Measurements from ENCODE around the gene AXIN2.
A peak's percentile ranks its signal among the peaks of the same experiment; 100 is the strongest.

AXIN2 gene

DNA sequence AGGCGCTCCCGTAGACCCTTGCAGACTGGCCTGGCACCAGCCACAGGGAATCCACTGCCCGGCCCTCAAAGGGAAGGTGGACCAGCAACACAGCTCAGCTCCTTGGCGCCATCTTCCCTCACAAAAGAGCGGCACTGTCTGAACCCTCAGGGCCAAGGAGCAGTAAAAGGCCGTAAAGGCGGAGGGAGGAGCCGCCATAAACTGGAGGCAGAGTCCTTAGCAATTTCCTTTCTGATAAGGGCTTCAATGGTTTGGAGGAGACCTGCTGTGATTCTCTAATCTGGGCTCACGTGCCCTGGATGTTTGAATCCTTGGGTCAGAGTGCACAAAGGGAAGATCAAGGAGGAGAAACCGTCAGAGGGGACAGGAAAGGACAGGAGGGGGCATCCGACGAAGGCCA is 15.5 kb upstream of the AXIN2 start:
- no peak for DNase-seq

GRCh38 chr17:65573282-65573602 is 11.8 kb upstream of the AXIN2 start:
- no peak for DNase-seq

- DNase-seq = no peak
Observed at GRCh38 chr17:65572581-65573281, 11.3 kb upstream of the AXIN2 start.

- no peak for DNase-seq
Observed at GRCh38 chr17:65572186-65572580, 10.7 kb upstream of the AXIN2 start.

- DNase-seq = no peak
Observed at GRCh38 chr17:65568918-65569317, 7.5 kb upstream of the AXIN2 start.

DNA sequence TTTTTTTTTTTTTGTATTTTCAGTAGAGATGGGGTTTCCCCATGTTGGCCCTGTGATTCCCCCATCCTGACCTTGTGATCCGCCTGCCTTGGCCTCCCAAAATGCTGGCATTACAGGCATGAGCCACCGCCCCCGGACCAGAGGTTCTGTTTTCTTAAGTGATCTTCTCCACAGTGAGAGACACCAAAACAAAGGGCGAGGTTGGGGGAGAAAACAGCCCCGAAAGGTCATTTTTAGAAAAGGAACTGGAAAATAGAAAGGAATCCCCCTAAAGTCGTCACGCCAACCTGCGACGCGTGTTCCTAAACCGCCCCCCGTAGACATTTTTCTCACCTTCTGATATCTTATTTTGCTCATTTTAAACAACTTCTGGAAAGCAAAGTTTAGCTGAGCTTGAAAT is 6.1 kb upstream of the AXIN2 start:
- DNase-seq = no peak

DNA sequence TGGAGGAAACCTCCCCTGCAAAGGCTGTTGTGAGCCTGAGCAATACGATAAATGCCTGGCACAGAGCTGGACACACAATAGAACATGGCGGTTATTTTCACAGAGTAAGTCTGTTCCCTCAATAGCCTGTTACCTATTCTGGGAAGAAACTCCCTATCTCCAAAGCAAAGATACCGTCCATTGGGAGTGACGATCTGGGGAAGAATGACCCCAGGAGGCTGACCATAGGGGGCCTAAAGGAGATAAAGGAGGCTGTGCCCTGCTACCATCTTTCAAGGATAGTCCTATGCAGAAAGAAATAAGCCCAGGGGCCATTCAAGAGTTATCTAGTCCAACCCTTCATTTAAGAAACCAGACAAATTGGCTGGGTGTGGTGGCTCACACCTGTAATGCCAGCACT is 4.1 kb upstream of the AXIN2 start:
- no peak for DNase-seq

DNA sequence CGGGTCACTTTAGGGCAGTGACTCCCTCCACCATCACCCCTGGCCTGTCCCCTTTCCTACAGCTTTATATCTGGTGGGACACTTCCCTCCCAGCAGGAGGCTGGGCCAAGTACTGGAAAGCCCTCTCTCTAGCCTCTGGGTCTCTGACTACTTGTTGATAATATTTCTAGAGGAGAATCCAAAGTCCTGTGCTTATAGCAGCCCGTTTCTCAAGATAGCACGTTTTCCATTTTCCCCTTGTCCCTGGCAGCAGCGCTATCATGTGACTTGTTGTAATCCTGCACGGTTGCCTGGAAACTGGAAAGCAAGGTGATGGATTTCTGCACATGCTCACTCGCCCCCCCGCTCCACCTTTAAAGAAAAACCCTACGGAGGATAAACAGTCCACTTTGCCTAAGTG is 3.3 kb upstream of the AXIN2 start:
- no peak for DNase-seq

- DNase-seq = no peak
Observed at GRCh38 chr17:65562206-65562531, 721 bp upstream of the AXIN2 start.

GRCh38 chr17:65560628-65561451 is 608 bp downstream of the AXIN2 start:
- peak; percentile 67 for DNase-seq

- peak in 1 of 2 donors; percentile 20 for DNase-seq
Observed at GRCh38 chr17:65559804-65560627, 1.4 kb downstream of the AXIN2 start.

- no peak for DNase-seq
Observed at GRCh38 chr17:65559461-65559803, 2.0 kb downstream of the AXIN2 start.

DNA sequence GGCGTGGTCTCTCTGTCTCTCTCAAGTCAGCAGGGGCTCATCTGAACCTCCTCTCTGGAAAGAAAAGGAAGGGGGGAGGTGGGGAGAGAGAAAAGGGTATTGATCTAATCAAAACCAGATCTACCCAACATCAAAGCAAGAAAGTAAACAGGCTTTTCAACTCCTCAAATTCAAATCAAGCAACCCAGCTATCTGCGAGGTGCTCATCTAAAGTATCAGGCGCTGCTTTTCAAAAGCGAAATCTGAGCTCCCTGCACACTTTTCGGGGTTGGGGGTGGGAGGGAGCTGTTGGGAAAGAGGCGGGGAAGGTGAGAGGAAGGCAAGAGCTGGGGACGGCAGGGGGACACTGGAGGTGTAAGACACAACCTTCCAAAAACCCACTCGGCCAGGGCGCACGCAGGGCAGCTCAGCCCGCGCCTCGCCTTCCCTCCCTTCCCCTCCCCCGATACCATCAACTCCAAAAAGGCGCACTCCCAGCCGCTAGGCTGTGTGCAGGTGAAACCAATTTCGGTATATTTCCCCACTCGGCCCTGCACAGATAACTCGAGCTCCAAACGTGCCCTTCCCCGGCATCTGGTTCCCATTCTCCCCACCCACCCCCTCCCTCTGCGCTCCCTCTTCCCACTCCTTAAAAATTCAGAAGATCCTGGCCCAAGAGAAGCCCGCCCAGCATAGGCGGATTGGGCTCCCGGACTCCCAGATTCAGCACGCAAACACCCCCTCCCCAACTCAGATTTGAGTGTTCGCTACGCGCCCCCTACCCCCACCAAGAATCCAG is 2.6 kb downstream of the AXIN2 start:
- no peak for DNase-seq

DNA sequence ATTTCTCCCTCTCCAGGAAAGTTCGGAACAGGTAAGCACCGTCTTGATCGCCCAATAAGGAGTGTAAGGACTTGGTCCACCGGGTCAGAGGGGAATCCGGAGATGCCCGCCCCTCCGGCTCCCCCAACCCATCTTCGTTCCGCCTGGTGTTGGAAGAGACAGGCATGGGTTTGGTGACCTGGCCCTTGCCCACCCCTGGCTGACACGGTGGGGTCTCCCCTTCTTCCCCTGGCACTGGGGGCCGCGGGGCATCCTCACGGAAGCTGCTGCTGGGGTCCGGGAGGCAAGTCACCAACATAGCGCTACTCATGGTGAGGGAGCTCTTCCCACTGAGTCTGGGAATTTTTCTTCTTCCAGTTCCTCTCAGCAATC is 3.2 kb downstream of the AXIN2 start:
- DNase-seq = no peak

DNA sequence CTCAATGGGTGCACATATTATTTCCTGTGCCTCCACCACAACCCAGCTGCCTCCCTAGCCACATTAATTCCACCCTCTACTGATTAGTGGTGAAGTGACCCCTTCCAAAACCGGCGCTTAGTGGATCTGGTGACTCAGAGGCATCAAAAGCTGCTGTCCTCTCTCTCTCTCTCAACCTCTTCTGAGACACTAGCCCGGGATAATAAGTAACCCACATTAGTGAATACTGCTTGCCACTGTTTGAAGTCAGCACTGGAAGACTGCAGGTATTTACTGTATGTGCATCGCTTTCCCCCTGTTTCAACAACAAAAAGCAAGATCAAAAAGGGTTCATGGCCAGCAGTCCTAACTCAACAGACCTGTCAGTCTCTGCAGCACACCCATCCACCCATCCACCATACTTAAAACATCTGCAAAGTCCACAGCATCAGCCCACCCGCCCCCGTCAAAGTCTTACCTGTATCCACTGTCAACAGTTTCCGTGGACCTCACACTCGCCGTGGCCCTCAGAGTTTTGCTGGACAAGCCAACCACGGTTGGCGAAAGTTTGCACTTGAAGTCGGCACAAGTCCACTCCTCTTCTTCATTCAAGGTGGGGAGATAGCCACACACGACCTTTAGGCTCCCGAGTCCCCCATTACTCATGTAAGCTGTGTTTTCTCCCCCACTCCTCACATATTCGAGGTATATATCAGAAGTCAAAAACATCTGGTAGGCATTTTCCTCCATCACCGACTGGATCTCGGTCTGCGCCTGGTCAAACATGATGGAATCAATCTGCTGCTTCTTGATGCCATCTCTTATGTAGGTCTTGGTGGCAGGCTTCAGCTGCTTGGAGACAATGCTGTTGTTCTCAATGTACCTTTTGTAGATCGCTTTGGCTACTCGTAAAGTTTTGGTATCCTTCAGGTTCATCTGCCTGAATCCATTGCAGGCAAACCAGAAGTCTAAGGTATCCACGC is 3.8 kb downstream of the AXIN2 start:
- DNase-seq = no peak

- DNase-seq = no peak
Observed at GRCh38 chr17:65556910-65557348, 4.5 kb downstream of the AXIN2 start.

DNA sequence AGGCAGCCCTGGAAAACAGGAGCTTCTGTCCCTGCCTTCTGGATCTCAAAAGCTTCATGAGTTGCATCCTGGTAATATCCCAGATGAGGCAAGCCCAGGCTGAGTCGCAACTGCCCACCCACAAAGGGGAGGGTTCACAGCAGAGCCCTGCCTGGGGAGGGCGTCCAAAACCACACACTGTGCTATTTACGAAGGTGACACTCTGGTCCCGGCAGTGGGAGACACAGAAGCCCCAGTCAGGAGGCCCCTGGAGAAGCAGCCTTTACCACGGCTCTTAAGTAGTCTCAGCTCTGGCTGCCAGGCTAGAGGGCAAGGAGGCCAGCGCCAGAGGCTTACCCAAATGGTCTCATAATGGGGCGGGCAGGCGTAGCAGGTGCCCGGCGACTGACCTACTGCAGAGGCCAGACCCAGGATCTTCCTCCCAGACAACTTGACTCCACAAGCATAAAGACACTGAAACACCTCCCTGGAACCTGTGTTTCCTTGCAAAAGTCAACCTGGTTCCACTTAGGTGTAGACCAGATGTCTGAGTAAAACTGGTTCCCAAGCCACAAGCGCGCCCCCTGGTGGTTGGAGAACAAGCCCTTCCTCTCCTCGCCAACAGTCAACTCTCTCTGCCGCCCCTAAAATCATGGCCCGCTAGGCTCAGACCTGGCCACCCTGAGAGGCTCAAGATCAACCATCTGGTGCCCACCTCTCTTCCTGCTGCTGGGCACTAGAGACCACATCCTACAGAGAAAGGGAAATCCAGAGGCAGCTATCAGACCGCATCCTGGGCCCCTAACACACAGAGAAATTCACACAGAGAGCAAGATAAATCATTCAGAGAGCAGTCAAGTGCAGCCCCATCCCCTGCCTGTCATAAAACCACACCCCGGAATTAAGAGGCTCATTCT is 5.2 kb downstream of the AXIN2 start:
- DNase-seq = peak; percentile 91 to 97

- DNase-seq = no peak
Observed at GRCh38 chr17:65554553-65555223, 6.8 kb downstream of the AXIN2 start.

GRCh38 chr17:65553646-65554552 is 7.5 kb downstream of the AXIN2 start:
- no peak for DNase-seq

All from activated CD4-positive, alpha-beta T cell treated with anti-CD3 and anti-CD28 coated beads for 4 hours (primary cell).